Spleen (tissue), 7 donors: ENCODE measurements around the gene SPIC.

Experiments used
- POLR2A ChIP-seq, 3 donors: fragments of 450-650 bp; IDR thresholded peaks; one replicate each; pipeline ENCODE4 v1.5.1; 2017; ENCODE audit warnings: antibody characterized with exemption in 3 of 3, mild to moderate bottlenecking in 1 of 3
- POLR2AphosphoS5 ChIP-seq, 3 donors: sonication (generic); formaldehyde crosslinking; IDR thresholded peaks; one replicate each; pipeline ENCODE4 v1.5.1; 2017; ENCODE audit warnings: antibody characterized with exemption in 3 of 3
- TF ChIP-seq, protein P1 (sequence below), 11 experiments: fragments of 200-600 bp in 7 of 11; fragments of 450-650 bp in 4 of 11; sonication (generic) in 4 of 11; IDR thresholded peaks in 8 of 11; conservative IDR thresholded peaks in 3 of 11; 1 replicate in 7 of 11; 2 replicates in 4 of 11; pipeline versions ENCODE4 v1.4.0 to v1.8.0; 2016 to 2021; ENCODE audit warnings: antibody characterized with exemption in 11 of 11, inconsistent platforms in 4 of 11, mild to moderate bottlenecking in 1 of 11
- donor health status: DM: no; HTN: no; CAD: no; lungs with moderate emphysema.
- donor health status: DM: no; HTN: no; CAD: no.
- donor health status: DM: no; HTN: no; CAD: no.

DNA sequence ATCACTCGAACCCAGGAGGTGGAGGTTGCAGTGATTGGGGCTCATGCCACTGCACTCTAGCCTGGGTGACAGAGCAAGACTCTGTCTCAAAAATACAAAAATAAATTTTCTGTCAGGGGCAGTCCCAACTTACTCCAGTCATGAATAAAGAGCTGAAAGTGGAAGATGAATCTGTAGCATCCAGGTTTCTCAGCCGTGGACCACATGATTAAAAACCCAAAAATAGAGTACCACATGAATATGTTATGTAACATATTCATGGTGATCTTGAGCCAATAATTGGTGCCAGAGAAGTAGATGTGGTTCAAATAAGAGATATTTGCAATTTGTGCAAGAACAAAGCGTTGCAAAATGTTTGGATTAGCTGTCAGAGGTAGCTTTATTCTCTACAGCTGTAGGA, 23.1 kb downstream of the SPIC start:
- TF ChIP-seq, protein P1, sequence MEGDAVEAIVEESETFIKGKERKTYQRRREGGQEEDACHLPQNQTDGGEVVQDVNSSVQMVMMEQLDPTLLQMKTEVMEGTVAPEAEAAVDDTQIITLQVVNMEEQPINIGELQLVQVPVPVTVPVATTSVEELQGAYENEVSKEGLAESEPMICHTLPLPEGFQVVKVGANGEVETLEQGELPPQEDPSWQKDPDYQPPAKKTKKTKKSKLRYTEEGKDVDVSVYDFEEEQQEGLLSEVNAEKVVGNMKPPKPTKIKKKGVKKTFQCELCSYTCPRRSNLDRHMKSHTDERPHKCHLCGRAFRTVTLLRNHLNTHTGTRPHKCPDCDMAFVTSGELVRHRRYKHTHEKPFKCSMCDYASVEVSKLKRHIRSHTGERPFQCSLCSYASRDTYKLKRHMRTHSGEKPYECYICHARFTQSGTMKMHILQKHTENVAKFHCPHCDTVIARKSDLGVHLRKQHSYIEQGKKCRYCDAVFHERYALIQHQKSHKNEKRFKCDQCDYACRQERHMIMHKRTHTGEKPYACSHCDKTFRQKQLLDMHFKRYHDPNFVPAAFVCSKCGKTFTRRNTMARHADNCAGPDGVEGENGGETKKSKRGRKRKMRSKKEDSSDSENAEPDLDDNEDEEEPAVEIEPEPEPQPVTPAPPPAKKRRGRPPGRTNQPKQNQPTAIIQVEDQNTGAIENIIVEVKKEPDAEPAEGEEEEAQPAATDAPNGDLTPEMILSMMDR (IDR thresholded peaks at IDR 0.05 in 8 of 11, conservative IDR thresholded peaks at IDR 0.05 in 3 of 11): no peak
- TF ChIP-seq POLR2AphosphoS5 (IDR thresholded peaks at IDR 0.05) (no peak), POLR2A (IDR thresholded peaks at IDR 0.05) (no peak)
